ENCODE results near the gene CCDC102B. TPM values are rescaled to one million over a fixed set of nuclear protein-coding genes. Genes with fewer than 3 reads are reported as not detected.

CCDC102B gene
- total RNA-seq, 1 experiment from 2014 or later: 3.1 TPM

DNA sequence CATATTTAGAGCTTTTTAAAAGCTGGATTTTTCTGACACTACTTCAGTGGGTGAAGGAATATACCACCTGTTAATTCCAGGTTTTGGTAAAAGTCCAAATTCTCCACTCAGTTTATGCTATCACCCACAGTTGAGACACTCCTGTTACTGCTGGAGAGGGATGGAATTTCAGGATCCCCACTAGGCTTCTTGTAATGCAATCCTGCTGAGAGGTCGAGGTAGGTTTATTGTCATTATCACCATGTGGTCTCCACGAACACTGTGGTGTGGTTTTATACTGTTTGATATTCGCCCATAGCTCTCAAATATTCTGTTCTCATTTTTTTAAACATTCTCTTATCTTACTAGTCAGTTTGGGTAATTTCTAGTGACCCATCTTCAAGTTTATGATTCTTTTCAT, 167.9 kb downstream of the CCDC102B start:
- Mint-ChIP-seq H3K27ac (no peak overlapping the region), H3K4me3 (no peak overlapping the region), H3K27me3 (ENCODE audit: low read depth) (no peaks in the 10 kb centered on the region), H3K9me3 (no peaks in the 10 kb centered on the region), H3K36me3 (no peaks in the 10 kb centered on the region), H3K4me1 (peaks cover 14% of the 10 kb centered on the region)
- CTCF ChIA-PET: no interaction called here
- TF ChIP-seq ZNF423 (CRISPR knock-in tag; IDR thresholded peaks at IDR 0.05) (peak; percentile 84), ZNF263 (CRISPR knock-in tag; IDR thresholded peaks at IDR 0.05; ENCODE audit: low read depth) (no peak)
- POLR2A ChIA-PET: no interaction called here
- DNase-seq (ENCODE audit: low spot score): no peak
- 0 out of 2 replicates have a peak, but pooled peaks have one; percentile 20 for ATAC-seq

DNA sequence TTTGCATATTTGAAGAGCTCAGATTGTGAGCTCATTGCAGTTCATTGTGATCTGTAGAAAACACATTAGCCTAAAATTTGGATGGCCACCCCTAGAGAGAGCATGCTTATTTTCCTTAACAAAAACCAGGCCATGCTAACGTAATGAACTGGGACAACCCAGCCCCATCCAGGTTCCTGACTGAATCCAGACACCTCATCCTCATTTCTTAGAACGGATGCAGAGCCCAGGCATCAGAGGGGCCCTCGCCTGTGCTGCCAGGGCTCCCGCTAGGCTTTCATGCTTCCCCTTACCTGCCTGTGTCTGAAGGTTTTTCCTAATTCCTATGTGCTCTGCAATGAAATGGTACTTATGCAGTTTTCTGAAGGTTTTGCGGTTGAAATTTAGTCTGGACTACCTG, 171.1 kb downstream of the CCDC102B start:
- TF ChIP-seq CBFB (CRISPR knock-in tag; IDR thresholded peaks at IDR 0.05; ENCODE audit: low read depth): no peak
- TF ChIP-seq, protein P1, sequence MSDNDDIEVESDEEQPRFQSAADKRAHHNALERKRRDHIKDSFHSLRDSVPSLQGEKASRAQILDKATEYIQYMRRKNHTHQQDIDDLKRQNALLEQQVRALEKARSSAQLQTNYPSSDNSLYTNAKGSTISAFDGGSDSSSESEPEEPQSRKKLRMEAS (CRISPR knock-in tag; IDR thresholded peaks at IDR 0.05): no peak
- no peak for TF ChIP-seq EMX1 (CRISPR knock-in tag; IDR thresholded peaks at IDR 0.05)
- TF ChIP-seq HMGA2 (CRISPR knock-in tag; IDR thresholded peaks at IDR 0.05): no peak
- no peak for TF ChIP-seq KAT7 (CRISPR knock-in tag; IDR thresholded peaks at IDR 0.05; ENCODE audit: borderline replicate concordance)
- TF ChIP-seq, protein P2, sequence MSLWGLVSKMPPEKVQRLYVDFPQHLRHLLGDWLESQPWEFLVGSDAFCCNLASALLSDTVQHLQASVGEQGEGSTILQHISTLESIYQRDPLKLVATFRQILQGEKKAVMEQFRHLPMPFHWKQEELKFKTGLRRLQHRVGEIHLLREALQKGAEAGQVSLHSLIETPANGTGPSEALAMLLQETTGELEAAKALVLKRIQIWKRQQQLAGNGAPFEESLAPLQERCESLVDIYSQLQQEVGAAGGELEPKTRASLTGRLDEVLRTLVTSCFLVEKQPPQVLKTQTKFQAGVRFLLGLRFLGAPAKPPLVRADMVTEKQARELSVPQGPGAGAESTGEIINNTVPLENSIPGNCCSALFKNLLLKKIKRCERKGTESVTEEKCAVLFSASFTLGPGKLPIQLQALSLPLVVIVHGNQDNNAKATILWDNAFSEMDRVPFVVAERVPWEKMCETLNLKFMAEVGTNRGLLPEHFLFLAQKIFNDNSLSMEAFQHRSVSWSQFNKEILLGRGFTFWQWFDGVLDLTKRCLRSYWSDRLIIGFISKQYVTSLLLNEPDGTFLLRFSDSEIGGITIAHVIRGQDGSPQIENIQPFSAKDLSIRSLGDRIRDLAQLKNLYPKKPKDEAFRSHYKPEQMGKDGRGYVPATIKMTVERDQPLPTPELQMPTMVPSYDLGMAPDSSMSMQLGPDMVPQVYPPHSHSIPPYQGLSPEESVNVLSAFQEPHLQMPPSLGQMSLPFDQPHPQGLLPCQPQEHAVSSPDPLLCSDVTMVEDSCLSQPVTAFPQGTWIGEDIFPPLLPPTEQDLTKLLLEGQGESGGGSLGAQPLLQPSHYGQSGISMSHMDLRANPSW (CRISPR knock-in tag; conservative IDR thresholded peaks at IDR 0.05; ENCODE audit: low read depth): no peak
- TF ChIP-seq NFYB (CRISPR knock-in tag; conservative IDR thresholded peaks at IDR 0.05; ENCODE audit: low read depth): no peak
- no peak for TF ChIP-seq SOX15 (CRISPR knock-in tag; IDR thresholded peaks at IDR 0.05)
- no peak for TF ChIP-seq OVOL2 (CRISPR knock-in tag; IDR thresholded peaks at IDR 0.05; ENCODE audit: borderline replicate concordance)
- TF ChIP-seq, protein P3, sequence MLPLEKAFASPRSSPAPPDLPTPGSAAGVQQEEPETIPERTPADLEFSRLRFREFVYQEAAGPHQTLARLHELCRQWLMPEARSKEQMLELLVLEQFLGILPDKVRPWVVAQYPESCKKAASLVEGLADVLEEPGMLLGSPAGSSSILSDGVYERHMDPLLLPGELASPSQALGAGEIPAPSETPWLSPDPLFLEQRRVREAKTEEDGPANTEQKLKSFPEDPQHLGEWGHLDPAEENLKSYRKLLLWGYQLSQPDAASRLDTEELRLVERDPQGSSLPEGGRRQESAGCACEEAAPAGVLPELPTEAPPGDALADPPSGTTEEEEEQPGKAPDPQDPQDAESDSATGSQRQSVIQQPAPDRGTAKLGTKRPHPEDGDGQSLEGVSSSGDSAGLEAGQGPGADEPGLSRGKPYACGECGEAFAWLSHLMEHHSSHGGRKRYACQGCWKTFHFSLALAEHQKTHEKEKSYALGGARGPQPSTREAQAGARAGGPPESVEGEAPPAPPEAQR (CRISPR knock-in tag; IDR thresholded peaks at IDR 0.05): no peak
- TF ChIP-seq TEAD1 (CRISPR knock-in tag; IDR thresholded peaks at IDR 0.05): no peak
- TF ChIP-seq, protein P4, sequence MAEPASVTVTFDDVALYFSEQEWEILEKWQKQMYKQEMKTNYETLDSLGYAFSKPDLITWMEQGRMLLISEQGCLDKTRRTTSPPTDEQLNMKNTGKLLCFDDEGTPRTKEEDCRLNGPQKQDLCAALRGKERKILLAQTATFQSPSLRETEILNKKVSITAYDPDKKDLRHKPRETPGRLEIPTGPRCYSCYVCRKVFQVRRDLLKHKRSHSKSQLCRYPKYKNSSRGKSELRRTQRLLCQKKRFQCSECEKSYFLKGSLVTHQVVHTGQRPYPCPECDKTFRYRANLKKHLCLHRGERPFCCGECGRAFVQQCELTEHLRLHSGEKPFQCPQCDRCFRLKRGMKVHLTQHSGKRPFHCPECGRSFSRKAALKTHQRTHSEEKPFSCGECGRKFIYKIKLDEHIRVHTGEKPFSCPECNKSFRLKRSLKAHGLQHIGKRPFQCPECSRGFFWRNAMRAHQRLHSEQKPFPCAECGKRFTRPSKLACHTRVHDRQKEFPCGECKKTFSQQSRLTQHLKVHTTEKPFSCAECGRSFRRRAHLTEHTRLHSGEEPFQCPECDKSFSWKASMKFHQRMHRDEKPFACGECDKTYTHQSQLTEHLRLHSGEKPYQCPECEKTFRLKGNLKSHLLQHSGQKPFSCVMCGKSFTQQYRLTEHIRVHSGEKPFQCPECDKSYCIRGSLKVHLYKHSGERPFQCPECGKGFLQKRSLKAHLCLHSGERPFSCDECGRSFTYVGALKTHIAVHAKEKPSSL (CRISPR knock-in tag; conservative IDR thresholded peaks at IDR 0.05): no peak
- TF ChIP-seq, protein P5, sequence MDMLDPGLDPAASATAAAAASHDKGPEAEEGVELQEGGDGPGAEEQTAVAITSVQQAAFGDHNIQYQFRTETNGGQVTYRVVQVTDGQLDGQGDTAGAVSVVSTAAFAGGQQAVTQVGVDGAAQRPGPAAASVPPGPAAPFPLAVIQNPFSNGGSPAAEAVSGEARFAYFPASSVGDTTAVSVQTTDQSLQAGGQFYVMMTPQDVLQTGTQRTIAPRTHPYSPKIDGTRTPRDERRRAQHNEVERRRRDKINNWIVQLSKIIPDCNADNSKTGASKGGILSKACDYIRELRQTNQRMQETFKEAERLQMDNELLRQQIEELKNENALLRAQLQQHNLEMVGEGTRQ (CRISPR knock-in tag; IDR thresholded peaks at IDR 0.05): no peak
- no peak for TF ChIP-seq ZNF671 (CRISPR knock-in tag; IDR thresholded peaks at IDR 0.05)
- no peak for TF ChIP-seq JUN (CRISPR knock-in tag; IDR thresholded peaks at IDR 0.05)
- TF ChIP-seq, protein P6, sequence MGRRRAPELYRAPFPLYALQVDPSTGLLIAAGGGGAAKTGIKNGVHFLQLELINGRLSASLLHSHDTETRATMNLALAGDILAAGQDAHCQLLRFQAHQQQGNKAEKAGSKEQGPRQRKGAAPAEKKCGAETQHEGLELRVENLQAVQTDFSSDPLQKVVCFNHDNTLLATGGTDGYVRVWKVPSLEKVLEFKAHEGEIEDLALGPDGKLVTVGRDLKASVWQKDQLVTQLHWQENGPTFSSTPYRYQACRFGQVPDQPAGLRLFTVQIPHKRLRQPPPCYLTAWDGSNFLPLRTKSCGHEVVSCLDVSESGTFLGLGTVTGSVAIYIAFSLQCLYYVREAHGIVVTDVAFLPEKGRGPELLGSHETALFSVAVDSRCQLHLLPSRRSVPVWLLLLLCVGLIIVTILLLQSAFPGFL (CRISPR knock-in tag; IDR thresholded peaks at IDR 0.05; ENCODE audit: borderline replicate concordance): no peak
- TF ChIP-seq, protein P7, sequence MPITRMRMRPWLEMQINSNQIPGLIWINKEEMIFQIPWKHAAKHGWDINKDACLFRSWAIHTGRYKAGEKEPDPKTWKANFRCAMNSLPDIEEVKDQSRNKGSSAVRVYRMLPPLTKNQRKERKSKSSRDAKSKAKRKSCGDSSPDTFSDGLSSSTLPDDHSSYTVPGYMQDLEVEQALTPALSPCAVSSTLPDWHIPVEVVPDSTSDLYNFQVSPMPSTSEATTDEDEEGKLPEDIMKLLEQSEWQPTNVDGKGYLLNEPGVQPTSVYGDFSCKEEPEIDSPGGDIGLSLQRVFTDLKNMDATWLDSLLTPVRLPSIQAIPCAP (CRISPR knock-in tag; IDR thresholded peaks at IDR 0.05): no peak
- no peak for TF ChIP-seq JAZF1 (CRISPR knock-in tag; IDR thresholded peaks at IDR 0.05)
- TF ChIP-seq, protein P8, sequence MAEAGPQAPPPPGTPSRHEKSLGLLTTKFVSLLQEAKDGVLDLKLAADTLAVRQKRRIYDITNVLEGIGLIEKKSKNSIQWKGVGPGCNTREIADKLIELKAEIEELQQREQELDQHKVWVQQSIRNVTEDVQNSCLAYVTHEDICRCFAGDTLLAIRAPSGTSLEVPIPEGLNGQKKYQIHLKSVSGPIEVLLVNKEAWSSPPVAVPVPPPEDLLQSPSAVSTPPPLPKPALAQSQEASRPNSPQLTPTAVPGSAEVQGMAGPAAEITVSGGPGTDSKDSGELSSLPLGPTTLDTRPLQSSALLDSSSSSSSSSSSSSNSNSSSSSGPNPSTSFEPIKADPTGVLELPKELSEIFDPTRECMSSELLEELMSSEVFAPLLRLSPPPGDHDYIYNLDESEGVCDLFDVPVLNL (CRISPR knock-in tag; IDR thresholded peaks at IDR 0.05; ENCODE audit: borderline replicate concordance, low read depth): no peak
- H3K4me3 Mint-ChIP-seq: no peak overlapping the region
- ChIA-PET POLR2A (no interaction called here), CTCF (no interaction called here)
- peaks cover 14% of the 10 kb centered on the region for H3K4me1 Mint-ChIP-seq
- no peaks in the 10 kb centered on the region for H3K27me3 Mint-ChIP-seq (ENCODE audit: low read depth)
- H3K9me3 Mint-ChIP-seq: no peaks in the 10 kb centered on the region
- ATAC-seq: peak; percentile 90
- no peaks in the 10 kb centered on the region for H3K36me3 Mint-ChIP-seq
- no peak overlapping the region for H3K27ac Mint-ChIP-seq
- peak; percentile 21 for DNase-seq (ENCODE audit: low spot score)

All from WTC11 (cell line).